Colonic mucosa (tissue), 4 donors: ENCODE data around the gene MYORG. TPM values are rescaled to one million over a fixed set of nuclear protein-coding genes. Genes with fewer than 3 reads are reported as not detected.
"Not testable (repeated sequence)": the region's sequence is repeated elsewhere in the genome, so short reads cannot be mapped to it uniquely, and the experiment has no call there.

Experiments used
- DNase-seq: peaks from one replicate; pipeline ENCODE4 v3.0.0-alpha.2; 2020
- H3K27ac ChIP-seq: fragments of 200-600 bp; one replicate; pipeline ENCODE4 v1.8.0; 2021
- H3K27me3 ChIP-seq: fragments of 200-600 bp; one replicate; pipeline ENCODE4 v1.8.0; 2021
- H3K36me3 ChIP-seq: fragments of 200-600 bp; one replicate; pipeline ENCODE4 v1.8.0; 2021
- H3K4me1 ChIP-seq: fragments of 200-600 bp; one replicate; pipeline ENCODE4 v1.8.0; 2021; ENCODE audit warnings: mild to moderate bottlenecking
- H3K4me3 ChIP-seq: fragments of 200-600 bp; one replicate; pipeline ENCODE4 v1.8.0; 2021
- H3K9ac ChIP-seq, 2 donors: one replicate each; pipeline ENCODE4 v1.7.0; 2013; ENCODE audit warnings: control low read depth in 2 of 2, low read depth in 2 of 2, low read length in 2 of 2
- H3K9me3 ChIP-seq: fragments of 200-600 bp; one replicate; pipeline ENCODE4 v1.8.0; 2021
- CTCF ChIP-seq: fragments of 200-600 bp; IDR thresholded peaks from one replicate; pipeline ENCODE4 v1.8.0; 2022; ENCODE audit warnings: antibody characterized with exemption, mild to moderate bottlenecking
- intact Hi-C: fragments of 100-400 bp; cut with DNase I; formaldehyde crosslinking; loops from one replicate; pipeline ENCODE4 v1.14.1; 2022
- total RNA-seq, 2 donors: library from RNA; stranded (reverse); fragmentation: NEBNext Ultra II Directional in 1 of 2; extraction: Animal tissue kit (Norgen Biotek cat#: 25700) in 1 of 2; gene quantifications; one replicate each; pipeline ENCODE4 v1.2.1, GENCODE V29; 2021
- donor health status: healthy.
- donor health status: DM: no; HTN: no; CAD: no.
- donor health status: DM: no; HTN: no; CAD: no.

Gene MYORG
- total RNA-seq, 2 donors from 2014 or later = 57.0 to 68.6 TPM

GRCh38 chr9:34370970-34371880, 5.5 kb downstream of the MYORG start:
- Histone ChIP-seq H3K36me3 (no peaks in the 10 kb centered on the region), H3K9ac (no peak overlapping the region)

GRCh38 chr9:34370335-34370969, 6.2 kb downstream of the MYORG start:
- Histone ChIP-seq H3K4me3 (no peak overlapping the region), H3K27ac (no peak overlapping the region), H3K36me3 (no peaks in the 10 kb centered on the region)

More at GRCh38 chr9:34370970-34371880, 5.5 kb downstream of the MYORG start:
- Histone ChIP-seq H3K4me3 (no peak overlapping the region), H3K4me1 (no peaks in the 10 kb centered on the region), H3K9me3 (no peaks in the 10 kb centered on the region), H3K27ac (no peak overlapping the region), H3K27me3 (no peaks in the 10 kb centered on the region)
- no peak for TF ChIP-seq CTCF
- intact Hi-C loops = no loop called here
- DNase-seq = no peak

DNA sequence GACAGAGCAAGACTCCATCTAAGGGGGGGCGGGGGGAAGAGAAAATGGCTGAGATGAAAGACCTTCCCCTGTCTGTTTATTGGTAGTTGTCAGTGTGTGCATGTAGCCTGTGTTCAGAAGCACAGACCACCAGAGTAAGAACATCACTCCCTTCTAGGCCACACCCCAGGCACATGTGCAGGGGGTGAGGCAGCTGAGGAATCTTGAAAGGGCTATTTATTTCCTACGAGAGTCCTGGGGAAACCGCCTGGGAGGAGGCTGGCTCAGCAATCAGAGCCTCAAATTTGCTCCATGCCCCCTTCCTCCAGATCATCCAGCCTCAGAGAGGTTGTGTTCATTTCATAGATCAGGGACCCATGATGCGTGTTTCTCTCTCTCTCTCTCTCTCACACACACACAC, 7.1 kb downstream of the MYORG start:
- Histone ChIP-seq H3K4me3 (no peak overlapping the region), H3K4me1 (no peaks in the 10 kb centered on the region), H3K9ac (no peak overlapping the region), H3K9me3 (no peaks in the 10 kb centered on the region), H3K36me3 (no peaks in the 10 kb centered on the region), H3K27ac (no peak overlapping the region), H3K27me3 (no peaks in the 10 kb centered on the region)
- intact Hi-C loops = no loop called here
- no peak for TF ChIP-seq CTCF
- no peak for DNase-seq

More at GRCh38 chr9:34370335-34370969, 6.2 kb downstream of the MYORG start:
- intact Hi-C loops = no loop called here
- H3K9ac ChIP-seq = no peak overlapping the region
- H3K27me3 ChIP-seq = no peaks in the 10 kb centered on the region
- no peak for DNase-seq
- TF ChIP-seq CTCF = no peak
- no peaks in the 10 kb centered on the region for H3K9me3 ChIP-seq
- H3K4me1 ChIP-seq = no peaks in the 10 kb centered on the region

- H3K27me3 ChIP-seq, H3K27ac ChIP-seq, H3K36me3 ChIP-seq, H3K4me1 ChIP-seq, intact Hi-C loops, H3K9me3 ChIP-seq, DNase-seq, H3K9ac ChIP-seq, H3K4me3 ChIP-seq: not testable (repeated sequence)
Measured at GRCh38 chr9:34368796-34369195, 7.9 kb downstream of the MYORG start.

- H3K27me3 ChIP-seq, H3K27ac ChIP-seq, DNase-seq, H3K4me1 ChIP-seq, H3K9me3 ChIP-seq, H3K36me3 ChIP-seq, H3K9ac ChIP-seq, H3K4me3 ChIP-seq, intact Hi-C loops: not testable (repeated sequence)
Measured at GRCh38 chr9:34367751-34368410, 8.8 kb downstream of the MYORG start.

- Histone ChIP-seq H3K4me1 (no peaks in the 10 kb centered on the region), H3K9ac (no peak overlapping the region), H3K9me3 (no peaks in the 10 kb centered on the region), H3K4me3 (no peak overlapping the region), H3K27ac (no peak overlapping the region), H3K27me3 (no peaks in the 10 kb centered on the region), H3K36me3 (no peaks in the 10 kb centered on the region)
- TF ChIP-seq CTCF = no peak
- intact Hi-C loops = no loop called here
- no peak for DNase-seq
Measured at GRCh38 chr9:34366365-34366764, 10.3 kb downstream of the MYORG start.
